Right renal cortex interstitium (tissue), 3 donors: ENCODE results near the gene MTHFD2L. TPM values are rescaled to one million over a fixed set of nuclear protein-coding genes. Genes with fewer than 3 reads are reported as not detected.

ENCODE experiments used
- DNase-seq, 3 donors: peaks; one replicate each; pipeline ENCODE4 v3.0.0-alpha.2; 2013; ENCODE audit warnings: low read depth in 3 of 3, low spot score in 2 of 3
- polyA plus RNA-seq, 3 donors: library from polyadenylated mRNA; unstranded; fragments of 120-200 nt; gene quantifications; one replicate each; pipeline ENCODE4 v1.2.1, GENCODE V29; 2013; ENCODE audit not compliant: insufficient read length in 3 of 3

The MTHFD2L gene
- polyA plus RNA-seq, 3 donors, result 20.9 to 25.7 (median 22.7) TPM

- no peak for DNase-seq
Observed at GRCh38 chr4:74235135-74235534, 77.2 kb downstream of the MTHFD2L start.

GRCh38 chr4:74237425-74237966 is 79.6 kb downstream of the MTHFD2L start:
- no peak for DNase-seq

- no peak for DNase-seq
Observed at GRCh38 chr4:74244049-74244448, 86.1 kb downstream of the MTHFD2L start.

GRCh38 chr4:74252933-74253332 is 95.0 kb downstream of the MTHFD2L start:
- DNase-seq, result no peak

GRCh38 chr4:74254386-74254785 is 96.5 kb downstream of the MTHFD2L start:
- no peak for DNase-seq

GRCh38 chr4:74255096-74255495 is 97.2 kb downstream of the MTHFD2L start:
- no peak for DNase-seq

- peak in 1 of 3 donors; percentile 5 for DNase-seq
Observed at GRCh38 chr4:74258963-74259362, 101.0 kb downstream of the MTHFD2L start.

GRCh38 chr4:74260036-74260435 is 102.1 kb downstream of the MTHFD2L start:
- DNase-seq, result no peak

- no peak for DNase-seq
Observed at GRCh38 chr4:74262522-74262921, 104.6 kb downstream of the MTHFD2L start.

GRCh38 chr4:74263551-74263950 is 105.6 kb downstream of the MTHFD2L start:
- DNase-seq, result no peak

- no peak for DNase-seq
Observed at GRCh38 chr4:74266081-74266480, 108.2 kb downstream of the MTHFD2L start.

- no peak for DNase-seq
Observed at GRCh38 chr4:74267998-74268606, 110.2 kb downstream of the MTHFD2L start.

- DNase-seq, result no peak
Observed at GRCh38 chr4:74268643-74269042, 110.7 kb downstream of the MTHFD2L start.

GRCh38 chr4:74278490-74278889 is 120.6 kb downstream of the MTHFD2L start:
- DNase-seq, result no peak

GRCh38 chr4:74279716-74280115 is 121.8 kb downstream of the MTHFD2L start:
- DNase-seq, result no peak

GRCh38 chr4:74282926-74283325 is 125.0 kb downstream of the MTHFD2L start:
- DNase-seq, result no peak

- DNase-seq, result no peak
Observed at GRCh38 chr4:74283614-74284013, 125.7 kb downstream of the MTHFD2L start.

- DNase-seq, result no peak
Observed at GRCh38 chr4:74284053-74284452, 126.1 kb downstream of the MTHFD2L start.

GRCh38 chr4:74287164-74287563 is 129.2 kb downstream of the MTHFD2L start:
- no peak for DNase-seq

- no peak for DNase-seq
Observed at GRCh38 chr4:74287791-74288190, 129.9 kb downstream of the MTHFD2L start.

GRCh38 chr4:74291471-74291870 is 133.6 kb downstream of the MTHFD2L start:
- no peak for DNase-seq

- DNase-seq, result no peak
Observed at GRCh38 chr4:74292111-74292870, 134.4 kb downstream of the MTHFD2L start.
